A549 treated with dexamethasone at 1 μM for 4 hours (cell line): ENCODE data around the gene CLTRN. TPM values are rescaled to one million over a fixed set of nuclear protein-coding genes. Genes with fewer than 3 reads are reported as not detected.

Experiments
- total RNA-seq: library from RNA; stranded (reverse); fragments of 200-300 nt; extraction: Qiagen RNA extraction; gene quantifications from 5 replicates; pipeline ENCODE4 v1.2.3, GENCODE V29; 2022

Gene CLTRN
- 0.49 to 0.96 TPM (median 0.77 TPM) in 5 replicates for total RNA-seq

GRCh38 chrX:15664487-15665444 lies at the start of gene CLTRN:
TSS of gene CLTRN (minus strand) at chrX:15664805. CDS start at chrX:15664775, 30 bp downstream.

GRCh38 chrX:15600745-15601144 lies 63.9 kb downstream of the CLTRN start, which contains the start of gene ACE2:
TSS of gene ACE2 (minus strand) at chrX:15600960. CDS start at chrX:15600911, 49 bp downstream.

Other genes starting within 250 kb of the CLTRN start
- gene PIR, start 171.5 kb downstream of the CLTRN start, total RNA-seq, result 53.1 to 59.2 TPM (median 56.4 TPM) in 5 replicates
- not detected in 5 replicates for gene BMX, start 164.0 kb downstream of the CLTRN start, total RNA-seq
- gene ACE2, start 63.8 kb downstream of the CLTRN start, total RNA-seq, result not detected in 5 replicates
- gene CA5B, start 73.5 kb upstream of the CLTRN start, total RNA-seq, result 2.1 to 3.9 TPM (median 2.5 TPM) in 5 replicates
- gene ZRSR2, start 125.7 kb upstream of the CLTRN start, total RNA-seq, result 9.6 to 12.5 TPM (median 10.9 TPM) in 5 replicates
- 15.7 to 20.6 TPM (median 18.8 TPM) in 5 replicates for gene AP1S2, start 190.0 kb upstream of the CLTRN start, total RNA-seq